Endothelial cell of umbilical vein (primary cell): ENCODE measurements around the gene ZNF611. TPM values are rescaled to one million over a fixed set of nuclear protein-coding genes. Genes with fewer than 3 reads are reported as not detected.

Experiments
- BruUV-seq: library from RNA; stranded (reverse); fragments of 400-500 nt; replicated peaks from 2 replicates; lab custom pipeline; 2021; lab: Mats Ljungman, UMichigan
- CTCF ChIA-PET: fragments of 300-600, 350-600 bp; sonication (Branson Sonifier 250); formaldehyde crosslinking; loops from one replicate; lab custom pipeline; 2021; ENCODE audit warnings: antibody characterized with exemption, inconsistent platforms; lab: Charles Lee
- POLR2A ChIA-PET: fragments of 300-600, 350-600 bp; sonication (Branson Sonifier 250); formaldehyde crosslinking; loops from one replicate; lab custom pipeline; 2021; ENCODE audit warnings: antibody characterized with exemption, inconsistent platforms; lab: Charles Lee
- DNase-seq: peaks from one replicate; pipeline ENCODE4 v3.0.0-alpha.2; 2011; ENCODE audit warnings: low read depth, low spot score
- FAIRE-seq: peaks from 2 replicates; lab custom pipeline; 2011; peaks lifted over from hg19 to GRCh38; lab: Jason Lieb, UNC
- H2AFZ ChIP-seq: 2 replicates; pipeline ENCODE4 v1.6.0; 2012; ENCODE audit warnings: low read depth, low read length, control low read depth, inconsistent platforms
- H3K27ac ChIP-seq: 2 replicates; pipeline ENCODE4 v1.5.1; 2011; ENCODE audit warnings: low read depth, mild to moderate bottlenecking, control low read depth, low read length, moderate library complexity; ENCODE audit not compliant: insufficient read depth
- H3K27me3 ChIP-seq, 2 experiments: 2 replicates each; pipeline versions ENCODE4 v1.6.0 to v1.6.1; 2011; ENCODE audit warnings: low read length in 2 of 2, mixed read lengths in 1 of 2; ENCODE audit not compliant: control insufficient read depth in 2 of 2, insufficient read depth in 2 of 2
- H3K36me3 ChIP-seq, 2 experiments: 2 replicates in 1 of 2; 3 replicates in 1 of 2; pipeline ENCODE4 v1.5.1; 2011; ENCODE audit warnings: low read length in 2 of 2, mild to moderate bottlenecking in 1 of 2, moderate library complexity in 1 of 2; ENCODE audit not compliant: control insufficient read depth in 2 of 2, insufficient read depth in 2 of 2; ENCODE audit errors: extremely low read depth in 1 of 2
- H3K4me1 ChIP-seq: 3 replicates; pipeline ENCODE4 v1.5.1; 2011; ENCODE audit warnings: mild to moderate bottlenecking, low read length; ENCODE audit not compliant: control insufficient read depth, insufficient read depth; ENCODE audit errors: extremely low read depth
- H3K4me2 ChIP-seq: 2 replicates; pipeline ENCODE4 v1.6.1; 2011; ENCODE audit warnings: low read length, control low read depth, mixed read lengths; ENCODE audit not compliant: insufficient read depth
- H3K4me3 ChIP-seq, 3 experiments: fragments of 200-600 bp in 1 of 3; sonication (generic), shearing (Covaris generic) in 1 of 3; replicated peaks in 1 of 3; 2 replicates each; pipeline ENCODE4 v1.5.1; 2011 to 2016; ENCODE audit warnings: control low read depth in 3 of 3, low read length in 3 of 3, mild to moderate bottlenecking in 2 of 3, inconsistent platforms in 1 of 3, low read depth in 1 of 3, moderate library complexity in 1 of 3; ENCODE audit not compliant: insufficient read depth in 1 of 3
- H3K79me2 ChIP-seq: 2 replicates; pipeline ENCODE4 v1.6.0; 2012; ENCODE audit warnings: low read length, inconsistent platforms; ENCODE audit not compliant: control insufficient read depth, insufficient read depth
- H3K9ac ChIP-seq: replicated peaks from 2 replicates; pipeline ENCODE3; 2011; ENCODE audit warnings: low read length, control low read depth; ENCODE audit not compliant: insufficient read depth; ENCODE audit errors: extremely low read depth
- H3K9me1 ChIP-seq: replicated peaks from 3 replicates; pipeline ENCODE4 v1.6.0; 2011; ENCODE audit warnings: mild to moderate bottlenecking, low read length; ENCODE audit not compliant: control insufficient read depth, insufficient read depth; ENCODE audit errors: extremely low read depth
- H3K9me3 ChIP-seq: replicated peaks from 2 replicates; pipeline ENCODE4 v1.5.1; 2012; ENCODE audit warnings: low read length, inconsistent platforms; ENCODE audit not compliant: control insufficient read depth, insufficient read depth
- H4K20me1 ChIP-seq: replicated peaks from 2 replicates; pipeline ENCODE3; 2011; ENCODE audit warnings: mild to moderate bottlenecking, low read length; ENCODE audit not compliant: control insufficient read depth, insufficient read depth; ENCODE audit errors: extremely low read depth
- CTCF ChIP-seq, 2 donors: IDR thresholded peaks; 1 replicate in 1 of 2; 2 replicates in 1 of 2; pipeline ENCODE4 v1.5.1; 2011; ENCODE audit warnings: low read length in 2 of 2, mild to moderate bottlenecking in 2 of 2, moderate library complexity in 2 of 2, control low read depth in 1 of 2, inconsistent platforms in 1 of 2, low read depth in 1 of 2; ENCODE audit not compliant: insufficient read depth in 1 of 2; ENCODE audit errors: extremely low read depth in 1 of 2
- FOS ChIP-seq: IDR thresholded peaks from 2 replicates; pipeline ENCODE4 v1.6.1; 2011; ENCODE audit warnings: mild to moderate bottlenecking, low read length, moderate library complexity, borderline replicate concordance; ENCODE audit not compliant: insufficient read depth
- GATA2 ChIP-seq: IDR thresholded peaks from 2 replicates; pipeline ENCODE4 v1.7.0; 2011; ENCODE audit warnings: low read depth, mild to moderate bottlenecking, moderate library complexity, mixed read lengths, low read length; ENCODE audit not compliant: insufficient read length, insufficient read depth
- MYC ChIP-seq: IDR thresholded peaks from one replicate; pipeline ENCODE4 v1.6.1; 2011; ENCODE audit warnings: mild to moderate bottlenecking, low read depth, low read length
- POLR2A ChIP-seq: IDR thresholded peaks from 2 replicates; pipeline ENCODE4 v1.6.1; 2012; ENCODE audit warnings: low read depth, mild to moderate bottlenecking, control low read depth, low read length
- POLR2AphosphoS5 ChIP-seq: IDR thresholded peaks from 2 replicates; pipeline ENCODE4 v1.6.1; 2012; ENCODE audit warnings: low read depth, mild to moderate bottlenecking, control low read depth, low read length, moderate library complexity; ENCODE audit not compliant: insufficient read depth
- dilution Hi-C: fragments of 300-500 bp; cut with MboI; formaldehyde crosslinking; loops from one replicate; pipeline ENCODE4 v1.15.0; 2019; ENCODE audit warnings: low sequenced_read_pairs; ENCODE audit not compliant: extremely low pct_ligation_motif_present
- intact Hi-C: fragments of 100-400 bp; cut with micrococcal nuclease; formaldehyde crosslinking; loops from one replicate; pipeline ENCODE4 v1.10.0; 2022
- polyA plus RNA-seq, 4 experiments: library from polyadenylated mRNA; depleted of rRNA in 3 of 4; stranded (reverse) in 3 of 4; unstranded in 1 of 4; fragments of >200 nt; gene quantifications; 2 replicates each; pipeline versions ENCODE4 v1.2.1 to v1.2.3, GENCODE V29; 2011 to 2012; ENCODE audit warnings: missing spikeins in 1 of 4
- total RNA-seq: library from RNA; stranded (reverse); gene quantifications from 2 replicates; pipeline ENCODE4 v1.2.3, GENCODE V29; 2021
- TF ChIP-seq, protein P1 (sequence below): IDR thresholded peaks from 2 replicates; pipeline ENCODE4 v1.6.1; 2011; ENCODE audit not compliant: insufficient read depth, insufficient read length

Gene ZNF611
- total and polyA plus RNA-seq, 2 donors (not counting 3 experiments of a cell fraction or from before 2014, with no cell fraction given): 3.1 to 20.0 TPM

DNA sequence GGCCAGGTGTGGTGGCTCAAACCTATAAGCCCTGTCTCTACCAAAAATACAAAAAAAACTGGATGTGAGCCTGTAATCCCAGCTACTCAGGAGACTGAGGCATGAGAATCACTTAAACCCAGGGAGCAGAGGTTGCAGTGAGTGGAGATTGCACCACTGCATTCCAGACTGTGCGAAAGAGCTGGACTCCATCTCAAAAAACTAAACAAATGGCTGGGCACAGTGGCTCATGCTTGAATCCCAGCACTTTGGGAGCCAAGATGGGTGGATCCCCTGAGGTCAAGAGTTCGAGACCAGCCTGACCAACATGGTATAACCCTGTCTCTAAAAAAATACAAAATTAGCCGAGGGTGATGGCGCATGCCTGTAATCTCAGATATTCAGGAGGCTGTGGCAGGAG, 61.8 kb downstream of the ZNF611 start:
- H3K79me2 ChIP-seq: peaks cover 80% of the 10 kb centered on the region
- no peaks in the 10 kb centered on the region for H3K9me3 ChIP-seq
- H3K4me1 ChIP-seq: no peaks in the 10 kb centered on the region
- no TSS peak for BruUV-seq
- no peaks in the 10 kb centered on the region for H3K36me3 ChIP-seq
- no peak for DNase-seq
- no peaks in the 10 kb centered on the region for H3K9me1 ChIP-seq
- H3K4me2 ChIP-seq: no peak overlapping the region
- no peak overlapping the region for H3K4me3 ChIP-seq
- no peak overlapping the region for H3K9ac ChIP-seq
- FAIRE-seq: no peak
- H3K27ac ChIP-seq: no peak overlapping the region
- dilution Hi-C loops (no loop called here), intact Hi-C loops (no loop called here)
- H2AFZ ChIP-seq: no peak overlapping the region
- ChIA-PET CTCF (no interaction called here), POLR2A (no interaction called here)
- TF ChIP-seq FOS (no peak), POLR2AphosphoS5 (no peak), GATA2 (no peak), MYC (no peak), CTCF (IDR thresholded peaks at IDR 0.05; ENCODE audit: extremely low read depth in 1 of 2, insufficient read depth in 1 of 2, low read depth in 1 of 2, low read length in 2 of 2) (no peak), POLR2A (no peak)
- TF ChIP-seq, protein P1, sequence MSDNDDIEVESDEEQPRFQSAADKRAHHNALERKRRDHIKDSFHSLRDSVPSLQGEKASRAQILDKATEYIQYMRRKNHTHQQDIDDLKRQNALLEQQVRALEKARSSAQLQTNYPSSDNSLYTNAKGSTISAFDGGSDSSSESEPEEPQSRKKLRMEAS: no peak
- H3K27me3 ChIP-seq: no peaks in the 10 kb centered on the region
- no peaks in the 10 kb centered on the region for H4K20me1 ChIP-seq
